HUDEP-2 (cell line): ENCODE data around the gene PCSK5.

ENCODE experiments used
- DNase-seq, 76 experiments: peaks; one replicate each; lab custom pipeline; 2025; ENCODE audit not compliant: unreplicated experiment in 76 of 76; lab: John Stamatoyannopoulos, UW

The PCSK5 gene

GRCh38 chr9:75998096-75998780 is 107.8 kb downstream of the PCSK5 start:
- no peak for DNase-seq

- DNase-seq, result no peak
Observed at GRCh38 chr9:76001459-76001858, 111.0 kb downstream of the PCSK5 start.

GRCh38 chr9:76003041-76003440 is 112.6 kb downstream of the PCSK5 start:
- DNase-seq, result no peak

- no peak for DNase-seq
Observed at GRCh38 chr9:76004526-76004925, 114.1 kb downstream of the PCSK5 start.

- DNase-seq, result no peak
Observed at GRCh38 chr9:76007935-76008334, 117.5 kb downstream of the PCSK5 start.

GRCh38 chr9:76013809-76014208 is 123.3 kb downstream of the PCSK5 start:
- no peak for DNase-seq

DNA sequence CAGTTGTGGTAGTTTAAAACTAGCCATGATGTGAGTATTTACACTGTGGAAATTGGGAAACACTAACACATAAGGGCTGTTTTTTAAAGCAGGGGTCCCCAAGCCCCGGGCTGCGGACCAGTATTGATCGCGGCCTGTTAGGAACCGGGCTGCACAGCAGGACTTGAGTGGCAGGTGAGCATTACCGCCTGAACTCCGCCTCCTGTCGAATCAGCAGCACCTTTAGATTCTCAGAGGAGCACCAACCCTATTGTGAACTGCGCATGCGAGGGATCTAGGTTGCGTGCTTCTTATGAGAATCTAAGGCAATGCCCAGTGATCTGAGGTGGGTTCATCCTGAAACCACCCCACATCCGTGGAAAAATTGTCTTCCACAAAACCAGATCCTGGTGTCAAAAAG is 127.8 kb downstream of the PCSK5 start:
- no peak for DNase-seq

DNA sequence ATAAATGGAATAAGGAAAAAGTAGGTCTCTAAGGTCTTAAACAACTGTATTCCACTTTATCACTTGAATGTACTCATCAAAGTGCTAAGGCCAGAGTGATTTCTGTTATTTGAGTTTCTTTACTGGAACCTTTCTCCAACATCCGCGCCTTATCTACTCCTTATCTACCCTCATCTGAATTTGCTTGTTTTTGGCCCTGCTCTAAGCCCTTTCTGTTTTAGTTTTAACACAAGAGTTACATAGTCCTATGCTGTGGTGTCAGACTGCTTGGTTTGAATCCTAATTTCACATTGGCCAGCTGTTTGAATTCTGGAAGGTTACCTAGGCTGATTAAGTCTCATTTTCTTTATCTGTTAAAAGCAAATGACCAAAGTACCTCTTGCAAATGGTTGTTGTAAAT is 128.3 kb downstream of the PCSK5 start:
- DNase-seq, result no peak

DNA sequence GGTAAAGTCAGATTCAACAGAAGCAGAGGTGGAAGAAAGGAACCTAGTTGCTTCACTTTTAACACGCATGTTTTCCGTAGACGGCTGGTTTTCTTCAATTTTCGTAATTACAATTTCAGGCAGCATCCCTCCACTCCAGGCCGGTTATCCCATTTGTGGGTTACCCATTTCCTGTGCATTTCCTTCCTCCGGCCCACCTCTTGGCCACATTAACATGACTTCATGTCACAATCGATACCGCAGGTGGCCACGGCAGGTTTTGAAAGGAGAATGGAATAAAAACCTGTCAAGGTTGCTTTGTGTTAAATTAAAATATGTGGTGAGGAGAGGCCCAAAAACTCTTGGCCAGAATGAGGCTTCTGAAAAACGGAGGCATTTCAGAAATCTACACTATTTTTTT is 130.2 kb downstream of the PCSK5 start:
- DNase-seq, result no peak

DNA sequence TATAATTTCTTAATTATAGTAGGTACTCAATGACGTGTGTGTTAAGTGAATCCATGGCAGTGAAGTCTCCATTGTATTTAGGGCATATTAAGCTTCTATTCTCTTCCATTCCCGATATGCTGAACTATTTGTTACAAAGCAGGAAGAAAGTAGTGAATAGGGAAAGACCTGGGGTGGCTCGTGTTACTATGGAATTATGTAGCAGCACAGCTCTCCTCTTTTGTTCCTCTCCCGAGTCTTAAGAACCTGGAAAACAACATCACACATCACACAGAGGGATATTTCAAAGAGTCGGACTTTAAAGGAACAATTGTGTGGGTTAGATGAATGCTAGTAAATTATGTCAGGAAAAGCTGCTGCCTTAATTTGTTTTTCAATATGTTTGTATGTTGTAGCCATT is 131.8 kb downstream of the PCSK5 start:
- DNase-seq, result no peak

DNA sequence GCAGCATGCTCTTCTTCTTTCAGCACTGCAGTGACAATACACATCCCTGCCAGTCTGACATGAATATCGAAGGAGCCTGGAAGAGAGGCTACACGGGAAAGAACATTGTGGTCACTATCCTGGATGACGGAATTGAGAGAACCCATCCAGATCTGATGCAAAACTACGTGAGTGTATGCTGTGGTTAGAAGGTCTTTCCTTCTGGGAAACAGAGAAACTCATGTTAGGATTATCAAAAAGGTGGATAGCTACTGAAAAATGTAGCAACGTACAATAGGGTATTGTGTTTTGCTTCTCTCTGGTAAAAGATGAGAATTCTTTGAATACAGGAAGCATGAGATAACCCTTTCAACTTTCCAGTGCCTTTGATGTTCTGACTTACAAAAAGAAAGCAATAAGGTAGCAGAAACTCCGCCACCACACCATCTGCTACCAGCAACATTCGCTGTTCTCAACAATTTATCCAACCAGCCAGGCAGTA is 133.3 kb downstream of the PCSK5 start:
- DNase-seq, result no peak

DNA sequence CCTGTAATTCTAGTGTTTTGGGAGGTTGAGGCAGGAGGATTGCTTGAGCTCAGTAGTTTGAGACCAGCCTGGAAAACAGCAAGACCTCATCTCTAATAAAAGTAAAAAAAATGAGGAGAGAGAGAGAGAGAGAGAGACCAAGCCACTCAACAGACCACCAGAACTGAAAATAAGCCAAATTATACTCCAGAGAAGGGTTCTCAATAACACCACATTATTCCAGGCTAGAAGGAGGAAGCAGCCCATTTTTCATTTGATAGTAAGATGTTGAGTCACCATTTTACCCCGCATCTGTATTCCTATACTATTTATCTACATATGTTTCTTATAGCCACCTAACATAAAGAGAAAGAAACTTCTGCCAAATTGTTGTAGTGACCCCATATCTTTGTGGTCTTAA is 134.8 kb downstream of the PCSK5 start:
- DNase-seq, result no peak

DNA sequence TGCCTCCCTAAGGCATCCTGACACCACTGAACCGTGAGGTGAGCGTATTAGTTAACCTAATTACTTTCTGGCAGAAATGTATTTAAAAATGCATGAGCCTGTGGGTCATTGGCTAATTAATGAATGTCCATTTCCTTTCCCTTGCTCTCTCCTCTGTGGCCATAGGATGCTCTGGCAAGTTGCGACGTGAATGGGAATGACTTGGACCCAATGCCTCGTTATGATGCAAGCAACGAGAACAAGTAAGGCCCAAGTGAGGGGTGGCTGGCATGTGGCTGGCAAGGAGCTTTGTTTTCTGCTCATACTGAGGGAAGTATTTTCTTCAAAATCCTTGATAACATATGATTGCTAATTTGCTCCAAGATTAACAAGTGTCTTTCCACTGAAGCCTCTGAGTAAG is 136.3 kb downstream of the PCSK5 start:
- DNase-seq, result no peak

DNA sequence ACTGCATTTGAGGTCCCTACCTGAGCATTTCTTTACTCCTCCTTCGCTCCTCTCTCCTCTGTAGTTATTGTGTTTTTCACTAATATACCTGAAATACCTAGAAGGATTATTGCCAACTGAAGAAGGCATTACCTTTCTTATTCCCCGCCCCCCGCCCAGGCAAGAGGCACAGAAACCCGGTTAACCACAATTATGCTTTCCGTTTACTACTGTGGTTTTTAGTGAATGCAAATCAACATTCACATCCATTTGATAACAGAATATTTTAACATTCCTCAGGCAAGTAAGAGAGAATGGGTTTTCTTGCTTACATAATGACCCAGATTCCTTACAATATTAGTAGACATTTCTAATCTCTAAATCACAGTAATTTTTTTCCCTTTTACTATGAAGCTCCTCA is 136.9 kb downstream of the PCSK5 start:
- DNase-seq, result no peak

- no peak for DNase-seq
Observed at GRCh38 chr9:76027861-76028260, 137.4 kb downstream of the PCSK5 start.

GRCh38 chr9:76032038-76032796 is 141.7 kb downstream of the PCSK5 start:
- no peak for DNase-seq

GRCh38 chr9:76032797-76033373 is 142.4 kb downstream of the PCSK5 start:
- no peak for DNase-seq

- DNase-seq, result no peak
Observed at GRCh38 chr9:76034049-76034448, 143.6 kb downstream of the PCSK5 start.

GRCh38 chr9:76036762-76037161 is 146.3 kb downstream of the PCSK5 start:
- DNase-seq, result no peak

DNA sequence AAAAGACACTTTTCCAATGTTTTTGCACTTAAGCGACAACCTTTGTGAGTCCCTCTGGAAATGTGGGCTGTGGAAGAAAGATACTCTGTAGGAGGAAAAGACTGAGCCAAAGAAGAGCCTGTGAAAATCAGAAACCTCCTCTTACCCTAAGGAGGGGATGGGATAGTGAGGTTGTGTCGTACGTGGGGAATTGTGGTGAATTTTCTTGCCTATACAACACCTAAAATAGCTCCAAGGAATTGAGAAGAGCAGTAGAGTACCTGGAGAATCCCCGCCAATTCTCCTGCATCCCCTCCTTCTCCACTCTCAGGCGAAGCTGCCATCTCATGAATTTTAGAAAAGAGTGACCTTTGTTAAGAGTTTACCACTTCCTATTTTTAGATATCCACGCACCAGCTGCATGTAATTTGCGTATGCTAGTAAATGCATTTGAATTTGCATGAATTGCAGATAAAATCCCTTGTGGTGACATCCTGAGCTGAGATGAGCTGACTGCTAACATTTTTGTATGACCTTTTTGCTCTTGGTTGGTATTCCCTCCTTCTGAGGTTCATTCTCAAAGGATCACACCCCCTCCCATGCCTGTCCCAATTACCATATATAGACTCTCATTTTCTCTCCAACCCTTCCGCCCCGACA is 147.2 kb downstream of the PCSK5 start:
- DNase-seq, result no peak

DNA sequence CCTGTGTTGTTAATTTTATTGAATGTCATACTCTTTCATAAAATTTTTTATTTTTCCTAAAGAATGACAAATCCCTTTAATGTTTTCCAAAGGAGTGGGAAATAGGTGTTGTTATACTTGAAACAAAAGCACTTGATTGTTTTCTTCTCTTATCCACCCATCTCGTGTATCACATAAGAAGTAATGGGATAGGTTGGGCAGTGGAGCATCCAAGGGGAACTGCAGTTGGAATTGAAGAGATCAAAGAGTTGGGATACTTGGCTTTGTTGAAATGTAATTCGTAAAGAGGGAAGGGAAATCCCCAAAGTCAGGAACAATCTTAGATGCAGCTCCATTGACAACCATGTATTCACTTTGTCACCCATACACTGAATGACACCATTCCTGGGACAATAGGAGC is 148.0 kb downstream of the PCSK5 start:
- no peak for DNase-seq
